Activated CD8-positive, alpha-beta memory T cell treated with anti-CD3 and anti-CD28 coated beads, Interleukin-2, amount 50 U/mL, for 4 hours (primary cell): ENCODE results near the gene EIF4E1B.

Experiments
- DNase-seq: peaks from one replicate; pipeline ENCODE4 v3.0.0-alpha.2; 2020

The EIF4E1B gene

GRCh38 chr5:176694146-176694545, 63.7 kb downstream of the EIF4E1B start:
- no peak for DNase-seq

GRCh38 chr5:176694631-176695030, 64.2 kb downstream of the EIF4E1B start:
- no peak for DNase-seq

- no peak for DNase-seq
Observed at GRCh38 chr5:176695073-176695472, 64.6 kb downstream of the EIF4E1B start.
